ENCODE measurements around the gene TRA2B.

TRA2B gene

DNA sequence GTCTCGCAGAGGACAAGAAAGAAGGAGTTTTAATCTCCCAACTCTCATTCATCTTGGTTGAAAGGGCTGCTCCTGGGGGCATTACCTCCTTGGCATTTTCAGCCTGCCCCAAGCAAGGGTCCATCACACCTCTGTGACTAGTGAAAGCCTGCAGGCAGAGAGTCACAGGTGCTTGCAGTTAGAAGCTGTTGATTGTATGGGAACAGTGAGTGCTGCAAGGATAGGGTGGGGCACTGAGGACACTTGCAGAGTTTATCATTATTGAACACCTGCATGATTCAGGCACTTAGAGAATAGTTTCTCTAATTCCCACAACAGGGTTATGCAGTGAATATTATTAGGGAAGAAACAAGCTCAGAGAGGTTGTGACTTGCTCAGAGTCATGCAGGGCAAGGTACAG, 71.3 kb downstream of the TRA2B start:
- no peak for DNase-seq
